PC-9 (cell line): ENCODE measurements around the gene PLCD3. TPM values are rescaled to one million over a fixed set of nuclear protein-coding genes. Genes with fewer than 3 reads are reported as not detected.

Experiments
- BruUV-seq: library from RNA; stranded (reverse); fragments of 400-500 nt; replicated peaks from 2 replicates; lab custom pipeline; 2021; lab: Mats Ljungman, UMichigan
- CTCF ChIA-PET: fragments of 300-600 bp; sonication (Branson Sonifier 250); formaldehyde crosslinking; loops from one replicate; lab custom pipeline; 2022; ENCODE audit warnings: antibody characterized with exemption; lab: Charles Lee
- POLR2A ChIA-PET: fragments of 300-600 bp; sonication (Branson Sonifier 250); formaldehyde crosslinking; loops from one replicate; lab custom pipeline; 2022; ENCODE audit warnings: antibody characterized with exemption; ENCODE audit not compliant: unreplicated experiment; lab: Charles Lee
- DNase-seq, 2 experiments: peaks; one replicate each; pipeline versions ENCODE4 v3.0.0 to v3.0.0-alpha.2; 2015 to 2022; ENCODE audit warnings: mixed read lengths in 1 of 2
- H2AFZ ChIP-seq: fragments of 200-600 bp; sonication (generic); 2 replicates; pipeline ENCODE4 v1.8.1; 2017; ENCODE audit warnings: antibody characterized with exemption
- H3F3A ChIP-seq: fragments of 200-600 bp; sonication (generic); 2 replicates; pipeline ENCODE4 v1.8.1; 2017; ENCODE audit warnings: antibody characterized with exemption, mild to moderate bottlenecking, low read depth; ENCODE audit not compliant: insufficient read depth
- H3K27ac ChIP-seq: fragments of 200-600 bp; sonication (generic); 2 replicates; pipeline ENCODE4 v1.6.1; 2016; ENCODE audit warnings: mixed run types
- H3K27me3 ChIP-seq: fragments of 200-600 bp; sonication (generic); 2 replicates; pipeline ENCODE4 v1.6.1; 2016; ENCODE audit warnings: low read depth, mixed run types; ENCODE audit not compliant: insufficient read depth
- H3K36me3 ChIP-seq: fragments of 200-600 bp; sonication (generic); 2 replicates; pipeline ENCODE4 v1.6.1; 2016; ENCODE audit warnings: low read depth, mixed run types
- H3K4me1 ChIP-seq: fragments of 200-600 bp; sonication (generic); replicated peaks from 2 replicates; pipeline ENCODE4 v1.6.1; 2016; ENCODE audit warnings: mixed run types; ENCODE audit not compliant: insufficient read depth
- H3K4me2 ChIP-seq: fragments of 200-600 bp; sonication (generic); 2 replicates; pipeline ENCODE4 v1.6.1; 2017; ENCODE audit warnings: mixed run types
- H3K4me3 ChIP-seq: fragments of 200-600 bp; sonication (generic); 2 replicates; pipeline ENCODE4 v1.6.1; 2016; ENCODE audit warnings: mixed run types
- H3K79me2 ChIP-seq: fragments of 200-600 bp; sonication (generic); 2 replicates; pipeline ENCODE4 v1.6.1; 2017; ENCODE audit warnings: low read depth, mixed run types
- H3K9me2 ChIP-seq: fragments of 200-600 bp; sonication (generic); 2 replicates; pipeline ENCODE4 v1.8.1; 2017; ENCODE audit warnings: mild to moderate bottlenecking; ENCODE audit not compliant: insufficient read depth
- H3K9me3 ChIP-seq: fragments of 200-600 bp; sonication (generic); 2 replicates; pipeline ENCODE4 v1.8.1; 2016; ENCODE audit warnings: low read depth; ENCODE audit not compliant: insufficient read depth
- H4K20me1 ChIP-seq: fragments of 200-600 bp; sonication (generic); 2 replicates; pipeline ENCODE4 v1.8.1; 2017; ENCODE audit not compliant: insufficient read depth
- EZH2 ChIP-seq: fragments of 200-600 bp; sonication (generic); IDR thresholded peaks from 2 replicates; pipeline ENCODE4 v1.8.0; 2017; ENCODE audit warnings: antibody characterized with exemption, low read depth
- intact Hi-C: fragments of 100-400 bp; cut with micrococcal nuclease; formaldehyde crosslinking; loops from one replicate; pipeline ENCODE4 v1.10.0; 2022; ENCODE audit not compliant: unreplicated experiment
- total RNA-seq: library from RNA; stranded (reverse); gene quantifications from 2 replicates; pipeline ENCODE4 v1.2.3, GENCODE V29; 2021
- TF ChIP-seq, protein P1 (sequence below): fragments of 200-600 bp; sonication (generic); conservative IDR thresholded peaks from 2 replicates; pipeline ENCODE4 v1.6.1; 2017; ENCODE audit warnings: mixed run types, antibody characterized with exemption, mild to moderate bottlenecking, moderate library complexity

Gene PLCD3
- total RNA-seq, 1 experiment from 2014 or later, result 92.4 TPM

GRCh38 chr17:45067637-45068036, 64.7 kb downstream of the PLCD3 start:
- no peak overlapping the region for H3K4me2 ChIP-seq
- peaks cover 17% of the 10 kb centered on the region; the same call in 1 of the 2 replicates for H3F3A ChIP-seq
- intact Hi-C loops, result no loop called here
- POLR2A ChIA-PET, result no interaction called here
- no TSS peak for BruUV-seq
- H3K4me1 ChIP-seq, result peaks cover 5% of the 10 kb centered on the region
- no peak overlapping the region for H3K4me3 ChIP-seq
- H3K79me2 ChIP-seq, result peaks cover 88% of the 10 kb centered on the region
- no peak overlapping the region for H2AFZ ChIP-seq
- CTCF ChIA-PET, result no interaction called here
- no peak for TF ChIP-seq EZH2
- TF ChIP-seq, protein P1, sequence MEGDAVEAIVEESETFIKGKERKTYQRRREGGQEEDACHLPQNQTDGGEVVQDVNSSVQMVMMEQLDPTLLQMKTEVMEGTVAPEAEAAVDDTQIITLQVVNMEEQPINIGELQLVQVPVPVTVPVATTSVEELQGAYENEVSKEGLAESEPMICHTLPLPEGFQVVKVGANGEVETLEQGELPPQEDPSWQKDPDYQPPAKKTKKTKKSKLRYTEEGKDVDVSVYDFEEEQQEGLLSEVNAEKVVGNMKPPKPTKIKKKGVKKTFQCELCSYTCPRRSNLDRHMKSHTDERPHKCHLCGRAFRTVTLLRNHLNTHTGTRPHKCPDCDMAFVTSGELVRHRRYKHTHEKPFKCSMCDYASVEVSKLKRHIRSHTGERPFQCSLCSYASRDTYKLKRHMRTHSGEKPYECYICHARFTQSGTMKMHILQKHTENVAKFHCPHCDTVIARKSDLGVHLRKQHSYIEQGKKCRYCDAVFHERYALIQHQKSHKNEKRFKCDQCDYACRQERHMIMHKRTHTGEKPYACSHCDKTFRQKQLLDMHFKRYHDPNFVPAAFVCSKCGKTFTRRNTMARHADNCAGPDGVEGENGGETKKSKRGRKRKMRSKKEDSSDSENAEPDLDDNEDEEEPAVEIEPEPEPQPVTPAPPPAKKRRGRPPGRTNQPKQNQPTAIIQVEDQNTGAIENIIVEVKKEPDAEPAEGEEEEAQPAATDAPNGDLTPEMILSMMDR, result no peak
- H3K9me2 ChIP-seq, result no peaks in the 10 kb centered on the region
- no peak overlapping the region for H3K27ac ChIP-seq
- H3K27me3 ChIP-seq, result no peaks in the 10 kb centered on the region
- peaks cover 10% of the 10 kb centered on the region for H3K36me3 ChIP-seq
- H3K9me3 ChIP-seq, result no peaks in the 10 kb centered on the region
- no peak for DNase-seq
- H4K20me1 ChIP-seq, result peaks cover 48% of the 10 kb centered on the region

DNA sequence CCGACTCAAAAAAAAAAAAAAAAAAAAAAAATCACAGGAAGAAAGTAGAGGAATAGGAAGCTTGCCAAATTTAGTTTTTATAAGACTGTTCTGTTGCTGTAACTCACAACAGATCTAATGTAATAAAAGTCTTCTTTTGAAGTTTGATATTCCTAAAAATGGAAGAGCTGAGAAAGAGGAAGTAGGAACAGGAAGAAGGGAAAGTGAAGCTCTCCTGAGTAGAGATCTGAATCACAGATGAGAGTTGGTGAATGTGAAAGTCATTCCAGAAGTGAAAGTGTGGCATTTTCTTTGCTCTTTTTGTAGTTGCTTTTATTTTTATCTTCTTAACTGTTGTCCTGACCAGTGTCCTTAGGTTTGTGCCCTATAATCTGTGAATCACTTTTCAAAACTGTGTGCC, 69.1 kb downstream of the PLCD3 start:
- Histone ChIP-seq H2AFZ (no peak overlapping the region), H3K9me2 (no peaks in the 10 kb centered on the region), H3K27me3 (no peaks in the 10 kb centered on the region), H3K4me3 (no peak overlapping the region), H3K79me2 (peaks cover 87% of the 10 kb centered on the region), H3K9me3 (no peaks in the 10 kb centered on the region), H3K27ac (no peak overlapping the region), H4K20me1 (peaks cover 21% of the 10 kb centered on the region), H3K4me2 (no peak overlapping the region), H3F3A (peaks cover 14% of the 10 kb centered on the region; the same call in 1 of the 2 replicates), H3K36me3 (no peaks in the 10 kb centered on the region; the same call in 1 of the 2 replicates), H3K4me1 (peaks cover 22% of the 10 kb centered on the region)
- CTCF ChIA-PET, result interaction anchor here (0.7 kb wide), 1 partner anchor 787 kb away, joined by 4 read pairs; no protein-coding TSS in a partner anchor
- BruUV-seq, result no TSS peak
- TF ChIP-seq EZH2, result no peak
- TF ChIP-seq, protein P1, result no peak
- POLR2A ChIA-PET, result no interaction called here
- intact Hi-C loops, result no loop called here
- no peak for DNase-seq

DNA sequence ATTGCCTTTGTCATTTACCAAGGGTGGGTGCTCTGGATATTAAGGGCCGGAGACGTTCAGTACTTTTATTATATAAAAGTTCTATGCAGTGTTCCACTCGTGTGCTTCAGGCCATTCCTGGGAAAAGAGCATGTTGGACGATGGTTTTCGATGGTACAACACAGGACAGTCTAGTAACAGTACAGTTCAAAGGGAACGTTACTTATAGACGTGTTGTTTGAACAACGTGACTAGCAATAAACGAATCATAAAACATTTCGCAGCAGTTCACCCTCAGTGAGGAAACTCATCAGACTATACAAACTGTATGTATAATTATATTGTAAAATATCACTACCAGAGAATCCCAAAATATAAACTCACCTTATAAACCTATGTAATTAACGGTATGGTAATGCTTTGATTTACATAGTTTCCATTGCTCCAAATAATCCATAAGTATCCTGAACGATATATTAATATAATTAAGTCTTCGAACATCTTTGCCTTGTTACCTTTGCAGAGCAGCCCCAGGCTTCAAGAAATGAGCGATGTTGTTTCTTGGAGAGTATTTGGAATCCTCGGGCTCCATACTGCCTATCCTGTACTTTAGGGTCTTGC, 70.6 kb downstream of the PLCD3 start:
- Histone ChIP-seq H3K4me3 (peak overlapping the region; percentile 88), H3F3A (peaks cover 10% of the 10 kb centered on the region; the same call in 1 of the 2 replicates), H3K27ac (peak overlapping the region; percentile 72), H3K9me2 (no peaks in the 10 kb centered on the region), H3K79me2 (peaks cover 72% of the 10 kb centered on the region), H3K4me1 (peaks cover 22% of the 10 kb centered on the region), H4K20me1 (peaks cover 16% of the 10 kb centered on the region), H3K9me3 (no peaks in the 10 kb centered on the region), H2AFZ (peak overlapping the region; percentile 89), H3K4me2 (peak overlapping the region; percentile 94), H3K27me3 (no peaks in the 10 kb centered on the region), H3K36me3 (no peaks in the 10 kb centered on the region)
- intact Hi-C loops, result no loop called here
- ChIA-PET CTCF (no interaction called here), POLR2A (interaction anchor here (0.7 to 1.0 kb wide), 2 partner anchors 11 to 17 kb away, joined by 5 to 6 read pairs; partner anchors contain the start of gene DCAKD)
- DNase-seq, result no peak
- no peak for TF ChIP-seq EZH2
- TF ChIP-seq, protein P1, result no peak
- TSS peak; percentile 66 for BruUV-seq
